ENCODE results near the gene ANKK1.
A peak's percentile ranks its signal among the peaks of the same experiment; 100 is the strongest.

Gene ANKK1, protein sequence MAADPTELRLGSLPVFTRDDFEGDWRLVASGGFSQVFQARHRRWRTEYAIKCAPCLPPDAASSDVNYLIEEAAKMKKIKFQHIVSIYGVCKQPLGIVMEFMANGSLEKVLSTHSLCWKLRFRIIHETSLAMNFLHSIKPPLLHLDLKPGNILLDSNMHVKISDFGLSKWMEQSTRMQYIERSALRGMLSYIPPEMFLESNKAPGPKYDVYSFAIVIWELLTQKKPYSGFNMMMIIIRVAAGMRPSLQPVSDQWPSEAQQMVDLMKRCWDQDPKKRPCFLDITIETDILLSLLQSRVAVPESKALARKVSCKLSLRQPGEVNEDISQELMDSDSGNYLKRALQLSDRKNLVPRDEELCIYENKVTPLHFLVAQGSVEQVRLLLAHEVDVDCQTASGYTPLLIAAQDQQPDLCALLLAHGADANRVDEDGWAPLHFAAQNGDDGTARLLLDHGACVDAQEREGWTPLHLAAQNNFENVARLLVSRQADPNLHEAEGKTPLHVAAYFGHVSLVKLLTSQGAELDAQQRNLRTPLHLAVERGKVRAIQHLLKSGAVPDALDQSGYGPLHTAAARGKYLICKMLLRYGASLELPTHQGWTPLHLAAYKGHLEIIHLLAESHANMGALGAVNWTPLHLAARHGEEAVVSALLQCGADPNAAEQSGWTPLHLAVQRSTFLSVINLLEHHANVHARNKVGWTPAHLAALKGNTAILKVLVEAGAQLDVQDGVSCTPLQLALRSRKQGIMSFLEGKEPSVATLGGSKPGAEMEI

DNA sequence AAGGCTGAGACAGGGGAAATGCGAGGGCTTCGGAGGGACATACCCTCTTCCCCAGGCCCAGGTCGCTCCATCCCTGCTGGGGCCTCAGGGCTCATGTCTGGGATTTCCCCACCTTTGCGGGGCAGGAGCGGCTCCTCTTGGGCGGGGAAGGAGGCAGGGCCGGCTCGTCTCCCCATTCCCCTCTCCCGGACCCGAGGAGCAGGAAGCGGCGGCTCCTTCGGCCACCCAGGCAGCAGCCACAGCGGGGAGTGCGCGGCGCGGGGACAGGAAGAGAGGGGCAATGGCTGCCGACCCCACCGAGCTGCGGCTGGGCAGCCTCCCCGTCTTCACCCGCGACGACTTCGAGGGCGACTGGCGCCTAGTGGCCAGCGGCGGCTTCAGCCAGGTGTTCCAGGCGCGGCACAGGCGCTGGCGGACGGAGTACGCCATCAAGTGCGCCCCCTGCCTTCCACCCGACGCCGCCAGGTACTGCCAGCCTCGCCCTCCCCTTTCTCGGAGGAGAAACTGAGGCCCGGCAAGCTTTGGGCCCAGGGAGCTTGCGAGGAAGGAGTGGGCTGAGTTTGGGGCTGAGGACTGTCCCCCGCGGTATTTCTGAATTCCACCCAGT, at the start of gene ANKK1:
Gene ANKK1, plus strand, starts transcription at position 175 of the 607 bp plus-strand sequence. Its CDS starts 106 bp downstream, at position 281.
- DNase-seq, result no peak

DNA sequence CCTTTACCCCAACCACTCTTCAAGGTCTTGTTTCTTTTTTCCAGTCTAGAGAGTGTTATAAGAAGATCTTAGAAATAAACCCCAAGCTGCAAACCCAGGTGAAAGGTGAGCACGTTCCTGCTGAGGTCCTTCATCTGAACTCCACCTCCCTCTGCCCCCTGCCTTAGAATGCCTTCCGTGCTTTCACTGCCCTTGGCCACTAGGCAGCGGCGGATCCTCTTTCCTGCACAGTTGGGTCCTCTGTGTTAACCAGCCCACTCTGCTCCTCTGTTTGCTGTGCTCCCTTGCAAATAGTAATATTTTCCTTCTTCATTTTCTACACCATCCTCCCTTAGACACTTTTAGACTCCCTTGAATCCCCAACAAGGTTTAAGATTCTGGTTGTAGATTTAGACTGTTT, 48.8 kb upstream of the ANKK1 start:
- DNase-seq, result no peak

- peak; percentile 26 for DNase-seq
These were observed 47.5 kb upstream of the ANKK1 start for GRCh38 chr11:113339929-113340589.

GRCh38 chr11:113341388-113342165, 46.0 kb upstream of the ANKK1 start:
- DNase-seq, result no peak

- DNase-seq, result no peak
These were observed 41.6 kb upstream of the ANKK1 start for GRCh38 chr11:113345978-113346377.

DNA sequence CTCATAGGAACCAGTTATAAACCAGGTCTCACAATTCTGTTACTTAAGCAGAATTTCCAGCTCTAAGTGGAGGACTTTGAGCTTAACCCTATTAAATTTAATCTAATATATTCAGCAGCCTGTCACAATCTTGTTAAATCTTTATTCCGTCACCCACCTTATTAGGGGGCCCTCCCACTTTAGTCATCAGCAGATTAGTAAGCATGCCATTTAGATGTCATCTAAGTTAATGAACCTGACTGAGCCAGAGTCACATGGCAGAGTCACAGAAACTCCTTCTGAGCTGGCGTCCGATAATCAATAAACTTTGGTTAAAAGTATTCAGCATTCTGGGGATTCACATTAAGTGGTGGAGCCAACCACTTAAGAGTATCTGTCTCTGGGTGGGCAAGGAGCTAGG, 38.1 kb upstream of the ANKK1 start:
- DNase-seq, result no peak

DNA sequence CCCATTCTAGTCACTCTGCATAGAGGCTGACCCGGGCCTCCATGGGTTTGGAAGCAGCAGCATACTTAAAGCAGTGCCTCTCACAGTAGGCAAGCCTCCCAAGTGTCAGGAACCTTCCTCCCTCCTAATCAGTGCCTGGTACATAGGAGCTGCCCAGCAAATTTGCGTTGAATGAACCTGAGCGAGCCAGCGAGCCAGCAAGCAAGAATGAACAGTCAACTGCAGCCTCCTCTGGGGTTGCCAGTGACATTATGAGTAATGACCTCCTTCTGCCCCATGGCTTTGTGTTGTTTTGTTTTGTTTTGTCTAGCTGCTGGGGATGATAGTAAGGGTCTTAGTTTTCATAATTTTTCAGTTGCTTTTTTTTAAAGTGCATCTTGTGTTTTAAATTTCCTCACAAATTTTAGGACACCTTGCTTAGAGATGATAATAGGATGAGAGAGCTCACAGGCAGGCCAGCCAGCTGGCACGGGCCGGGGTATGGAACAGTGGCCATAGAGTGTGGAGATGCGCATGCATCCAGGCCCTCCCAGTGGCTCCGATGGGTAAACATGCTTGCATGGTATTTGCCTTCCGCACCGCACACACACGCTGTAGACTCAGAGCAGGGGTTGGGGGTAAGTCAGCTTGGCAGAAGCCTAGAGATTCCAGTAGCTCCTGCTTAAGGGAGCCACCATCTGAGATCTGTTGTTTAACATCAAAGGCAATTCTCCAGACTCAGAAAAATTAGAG, 37.1 kb upstream of the ANKK1 start:
- peak; percentile 17 for DNase-seq

DNA sequence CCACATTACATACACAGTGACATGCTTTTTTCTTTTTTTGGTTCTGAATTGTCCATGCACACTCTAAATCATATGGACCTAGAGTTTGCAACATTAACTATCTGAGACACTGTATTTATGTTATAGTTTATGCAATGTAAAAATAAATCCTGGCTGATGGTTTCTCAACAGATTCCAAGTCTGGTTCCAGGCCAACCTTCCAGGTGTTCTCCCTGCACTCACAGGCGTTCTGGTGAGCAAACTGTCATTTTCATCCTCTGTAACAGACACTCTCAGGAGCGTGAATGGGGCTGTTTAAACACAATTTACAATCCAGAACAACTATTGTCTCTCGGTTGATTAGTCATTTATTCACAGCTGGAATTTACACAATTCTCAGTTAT, 36.5 kb upstream of the ANKK1 start:
- peak; percentile 82 for DNase-seq

DNA sequence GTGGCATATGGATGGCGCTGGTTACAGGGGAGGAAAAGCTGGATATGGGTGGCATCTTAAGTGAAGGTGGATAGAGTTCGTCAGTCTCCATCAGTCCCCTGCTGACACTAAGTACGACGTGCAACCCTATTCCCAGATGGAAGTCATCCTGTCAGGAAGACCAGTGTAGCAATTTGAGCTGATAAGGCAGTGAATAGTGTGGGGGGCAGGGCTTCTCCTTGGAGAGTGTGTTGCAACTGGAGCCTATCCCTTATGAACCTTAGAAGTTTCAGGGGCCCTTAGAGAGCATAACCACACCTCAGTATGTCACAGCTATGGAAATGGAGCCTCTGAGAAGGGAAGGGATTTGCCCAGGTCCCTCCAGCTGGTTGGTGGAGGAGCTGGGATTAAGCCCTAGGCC, 36.1 kb upstream of the ANKK1 start:
- no peak for DNase-seq

GRCh38 chr11:113356203-113356602, 31.4 kb upstream of the ANKK1 start:
- DNase-seq, result no peak

DNA sequence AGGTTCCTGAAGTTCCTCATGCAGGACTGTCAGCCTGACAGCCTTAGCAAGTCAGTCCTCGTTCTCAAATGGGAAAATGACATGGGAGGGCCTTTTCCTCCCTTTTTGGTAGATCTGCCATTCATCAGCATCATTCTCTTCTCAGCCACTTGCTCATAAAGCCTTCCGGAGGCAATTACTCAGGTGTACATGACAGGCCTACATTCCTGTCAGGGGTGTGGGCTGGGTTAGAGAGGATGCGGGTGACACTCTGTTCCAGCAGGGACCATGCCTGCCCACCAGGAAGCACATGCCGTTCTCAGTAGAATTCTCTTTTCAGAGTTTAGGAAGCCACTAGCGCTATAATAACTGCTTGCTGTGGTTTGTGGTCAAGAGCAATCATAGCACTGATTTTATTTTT, 24.2 kb upstream of the ANKK1 start:
- no peak for DNase-seq

- no peak for DNase-seq
These were observed 23.5 kb upstream of the ANKK1 start for GRCh38 chr11:113363996-113364641.

GRCh38 chr11:113365895-113366294, 21.7 kb upstream of the ANKK1 start:
- no peak for DNase-seq

DNA sequence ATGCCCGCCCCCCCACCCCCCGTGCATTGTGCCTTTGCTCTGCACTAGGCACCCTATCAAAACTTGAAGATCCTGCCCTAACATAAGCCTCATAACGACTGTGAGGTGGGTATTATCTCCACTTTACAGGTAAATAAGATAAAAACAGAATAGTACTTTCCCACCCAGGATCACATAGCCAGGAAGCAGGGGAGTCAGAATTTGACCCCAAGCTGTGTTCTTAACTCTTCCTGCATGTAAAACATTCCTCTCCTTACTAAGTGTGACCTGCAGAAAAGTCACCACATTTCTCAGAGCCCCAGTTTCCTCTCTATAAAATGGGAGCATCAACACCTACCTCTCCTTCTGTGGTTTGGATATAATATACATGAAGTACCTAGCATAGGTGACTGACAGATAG, 18.2 kb upstream of the ANKK1 start:
- DNase-seq, result no peak

- DNase-seq, result no peak
These were observed 16.9 kb upstream of the ANKK1 start for GRCh38 chr11:113370634-113371033.

DNA sequence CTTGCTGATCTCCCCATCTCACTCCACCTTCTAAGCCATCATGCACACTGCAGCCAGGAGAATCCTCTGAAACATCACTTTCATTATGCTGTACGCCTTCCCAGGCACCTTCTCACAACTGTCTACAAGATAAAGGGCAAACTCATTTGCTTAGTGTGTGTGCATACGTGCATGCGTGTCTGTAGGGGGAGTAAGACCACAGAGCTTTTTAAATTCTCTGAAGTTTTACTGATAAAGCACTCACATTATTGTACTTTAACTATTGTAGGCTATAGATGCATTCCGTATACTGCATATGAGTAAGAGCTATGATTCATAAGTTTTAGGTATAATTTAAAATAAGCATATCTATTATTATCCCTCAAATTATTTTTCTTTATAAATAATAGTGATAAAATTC, 15.3 kb upstream of the ANKK1 start:
- DNase-seq, result no peak

DNA sequence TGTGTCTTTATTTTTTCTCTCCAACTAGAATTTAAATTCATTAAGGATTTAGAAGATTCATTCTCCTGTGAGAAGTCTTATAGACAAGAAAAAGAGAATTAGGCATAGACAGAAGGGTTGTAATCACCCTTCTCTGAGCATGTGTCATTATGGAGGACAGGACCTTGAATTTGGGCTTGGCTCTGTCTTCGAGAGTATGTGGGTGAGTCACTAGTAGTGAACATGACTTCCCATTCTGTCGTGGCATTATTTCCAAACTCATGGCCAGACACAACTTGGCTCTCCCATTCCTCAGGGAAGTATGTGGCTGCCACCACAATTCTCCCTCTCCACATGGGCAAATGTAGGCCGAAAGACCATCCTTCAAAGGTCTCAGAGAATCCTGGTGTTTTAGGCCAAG, 14.3 kb upstream of the ANKK1 start:
- DNase-seq, result no peak

DNA sequence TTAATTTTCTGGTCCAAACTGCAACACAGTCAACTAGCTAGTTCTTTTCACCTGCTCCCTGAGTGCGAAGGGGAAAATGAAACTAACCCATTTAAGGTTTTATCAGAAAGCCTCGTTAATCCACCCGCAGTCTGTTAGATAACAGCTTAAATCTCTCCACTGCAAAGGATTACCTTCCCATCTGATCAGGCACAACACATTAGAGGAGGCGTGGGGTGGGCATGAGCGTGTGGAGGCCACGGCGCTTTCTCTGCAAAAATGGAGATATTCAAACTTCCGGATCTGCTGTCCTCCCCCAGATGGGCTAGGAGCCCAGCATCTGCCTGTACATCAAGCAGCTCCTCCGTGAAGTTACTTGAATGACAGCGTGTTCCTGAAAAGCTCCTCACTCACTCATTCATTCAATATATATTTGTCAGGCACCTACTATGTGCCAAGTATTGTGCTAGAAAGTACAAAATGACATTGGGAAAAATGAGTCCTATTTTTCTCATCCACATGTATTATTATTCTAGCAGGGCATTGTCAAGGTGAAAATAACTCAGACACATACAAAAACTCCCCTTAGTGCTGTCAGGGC, 13.5 kb upstream of the ANKK1 start:
- no peak for DNase-seq

- DNase-seq, result no peak
These were observed 12.2 kb upstream of the ANKK1 start for GRCh38 chr11:113375402-113375801.

DNA sequence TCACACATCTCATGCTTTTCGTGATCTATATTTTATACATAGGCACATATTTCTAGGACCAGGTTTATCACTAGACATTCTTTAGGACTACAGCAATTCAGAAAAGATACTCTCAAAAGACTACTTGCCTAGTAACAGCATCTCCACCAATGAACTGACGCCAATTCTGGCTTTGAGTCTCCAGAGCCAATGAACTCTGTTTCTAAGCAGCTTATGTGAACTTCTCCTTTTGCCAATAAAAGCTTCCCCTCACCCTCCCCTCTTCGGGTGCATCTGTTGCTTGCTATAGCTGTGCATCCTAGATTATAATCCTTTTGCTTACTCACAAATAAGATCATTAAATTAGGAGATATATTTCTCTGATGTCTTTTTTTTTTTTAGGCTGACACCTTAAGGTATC, 11.4 kb upstream of the ANKK1 start:
- no peak for DNase-seq
